GM21381 (cell line): ENCODE results near the gene ZC2HC1B.

ENCODE experiments used
- ATAC-seq: cut with Tn5 transposase; IDR thresholded peaks from one replicate; pipeline ENCODE4 v1.9.1; 2021; ENCODE audit warnings: mild to moderate bottlenecking, moderate library complexity; ENCODE audit not compliant: unreplicated experiment

ZC2HC1B gene

DNA sequence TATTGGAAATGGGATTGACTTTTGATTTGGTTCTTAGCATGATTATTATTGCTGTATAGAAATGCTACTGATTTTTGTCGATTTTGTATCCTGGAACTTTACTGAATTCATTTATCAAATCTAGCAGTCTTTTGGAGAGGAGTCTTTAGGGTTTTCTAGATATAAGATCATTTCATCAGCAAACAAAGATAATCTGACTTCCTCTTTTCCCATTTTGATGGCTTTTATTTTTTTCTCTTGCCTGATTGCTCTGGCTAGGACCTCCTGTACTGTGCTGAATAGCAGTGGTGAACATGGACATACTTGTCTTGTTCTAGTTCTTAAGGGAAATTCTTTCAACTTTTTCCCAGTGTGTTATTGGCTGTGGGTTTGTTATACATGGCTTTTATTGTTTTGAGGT lies 64.6 kb downstream of the ZC2HC1B start:
- no peak for ATAC-seq

DNA sequence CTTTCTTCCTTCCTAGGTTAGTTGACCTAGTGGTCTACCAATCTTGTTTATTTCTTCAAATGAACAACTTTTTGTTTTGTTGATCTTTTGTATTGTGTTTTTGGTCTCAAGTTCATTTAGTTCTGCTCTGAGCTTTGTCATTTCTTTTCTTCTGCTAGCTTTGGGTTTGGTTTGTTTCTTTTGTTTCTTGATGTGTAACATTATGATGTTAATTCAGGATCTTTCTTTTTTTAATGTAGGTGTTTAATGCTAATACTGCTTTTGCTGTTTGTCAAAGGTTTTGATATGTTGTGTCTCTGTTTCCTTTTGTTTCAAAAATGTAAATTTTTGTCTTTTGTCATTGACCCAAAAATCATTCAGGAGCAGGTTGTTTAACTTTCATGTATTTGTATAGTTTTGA lies 65.7 kb downstream of the ZC2HC1B start:
- ATAC-seq = no peak

DNA sequence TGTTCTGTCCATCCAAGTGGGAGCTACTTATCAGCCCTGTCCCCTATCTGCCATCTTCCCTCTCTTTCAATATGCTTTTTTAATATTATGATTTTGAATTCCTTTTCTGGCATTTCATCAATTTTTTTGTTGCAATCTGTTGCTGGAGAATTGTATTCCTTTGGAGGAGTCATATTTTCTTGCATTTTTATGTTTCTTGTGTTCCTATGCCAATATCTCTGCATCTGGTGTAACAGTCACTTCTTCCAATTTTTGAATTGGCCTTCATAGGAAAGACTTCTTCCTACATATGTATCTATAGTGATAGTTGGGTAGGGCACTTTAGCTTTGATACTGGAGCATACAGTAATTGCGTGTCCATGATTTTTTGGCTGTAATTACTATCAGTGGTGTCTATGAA lies 70.1 kb downstream of the ZC2HC1B start:
- no peak for ATAC-seq

DNA sequence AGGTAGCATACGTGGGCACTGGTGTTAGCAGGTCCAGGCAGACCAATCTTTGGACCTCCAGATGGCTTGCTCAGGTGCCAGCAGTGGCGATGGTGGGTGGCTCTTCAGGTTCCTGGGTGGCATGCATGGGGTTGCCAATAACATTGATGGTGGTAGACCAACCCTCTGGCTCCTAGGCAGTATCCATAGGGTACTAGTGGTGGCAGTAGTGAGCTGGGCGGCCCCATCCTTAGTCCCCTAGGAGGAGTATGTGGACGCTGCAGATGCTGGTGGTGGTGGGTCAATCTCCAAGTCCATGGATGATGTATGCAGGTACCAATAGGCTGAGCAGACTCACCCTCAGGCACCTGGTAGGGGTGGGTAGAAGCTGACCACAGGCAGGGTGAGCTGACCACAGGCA lies 70.6 kb downstream of the ZC2HC1B start:
- ATAC-seq = no peak

DNA sequence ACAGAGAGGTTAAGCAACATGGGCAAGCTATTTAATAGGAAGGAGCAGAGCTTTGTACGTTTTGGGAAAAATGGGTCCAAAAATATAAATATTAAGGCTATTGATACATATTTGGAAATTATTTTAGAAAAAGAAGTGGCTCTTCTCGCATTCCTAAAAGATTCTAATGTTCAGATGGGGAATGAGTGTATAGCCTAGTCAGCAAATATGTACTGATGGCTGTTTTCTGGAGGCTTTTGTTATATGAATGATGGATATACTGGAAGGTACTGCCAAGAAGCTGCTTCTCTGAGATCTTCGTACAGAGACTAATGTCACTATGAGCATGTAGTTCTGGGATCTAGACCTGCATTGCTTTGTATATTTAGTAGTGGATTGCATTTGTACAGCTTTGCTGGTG lies 72.1 kb downstream of the ZC2HC1B start:
- ATAC-seq = no peak

DNA sequence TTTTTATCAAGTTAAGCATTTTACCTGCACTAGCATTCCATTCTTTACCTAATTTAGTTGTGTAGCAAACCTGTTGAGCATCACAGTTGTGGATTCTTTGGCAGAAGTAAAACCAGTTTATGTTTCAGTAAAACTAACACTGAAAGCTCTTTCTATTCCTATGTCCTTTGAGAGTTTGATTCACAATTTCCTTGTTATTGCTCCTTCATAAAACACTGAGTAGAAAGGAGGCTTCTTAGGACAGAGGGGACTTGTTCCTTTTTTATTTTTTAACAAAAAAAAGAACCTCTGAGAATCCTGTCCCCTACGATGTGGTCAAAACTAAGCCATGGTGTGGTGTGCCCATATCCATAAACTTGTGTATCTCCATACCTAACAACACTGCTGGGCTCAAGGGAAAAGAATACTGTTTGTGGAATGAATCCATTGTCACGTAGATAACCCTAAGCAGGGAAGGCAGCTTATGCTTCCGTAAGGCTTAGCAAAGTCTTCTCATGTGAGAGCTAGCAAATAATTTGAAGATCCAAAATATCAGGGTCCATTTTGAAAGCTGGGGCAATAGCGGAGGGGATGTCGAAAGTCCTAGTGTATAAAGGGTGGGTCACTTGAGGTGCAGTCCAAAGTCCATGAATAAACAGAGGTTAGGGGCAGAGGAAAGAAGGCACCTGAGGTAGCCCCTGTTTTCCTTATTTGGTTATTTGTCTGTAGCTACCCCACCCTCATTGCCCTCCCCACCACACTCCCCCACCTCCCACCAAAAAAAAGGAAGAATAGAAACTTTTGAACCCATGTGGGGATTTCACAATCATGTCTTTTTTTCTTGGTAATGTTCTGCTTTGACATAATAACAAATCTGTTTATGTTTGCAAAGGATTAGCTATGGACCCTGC lies 72.7 kb downstream of the ZC2HC1B start:
- no peak for ATAC-seq

DNA sequence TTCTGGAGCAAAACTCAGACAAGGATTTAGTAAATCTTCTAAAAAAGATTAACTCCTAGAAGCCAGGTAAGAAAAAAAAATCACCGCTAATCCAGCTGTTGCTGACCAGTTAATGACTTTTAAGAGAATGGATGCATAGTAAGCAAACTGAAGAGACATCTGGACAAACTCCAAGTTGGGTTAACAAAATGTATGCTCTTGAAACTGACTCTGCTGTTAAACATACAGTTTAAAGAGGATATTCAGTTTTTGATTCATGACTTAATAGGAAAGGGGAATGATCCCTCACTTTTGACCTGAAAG lies 73.3 kb downstream of the ZC2HC1B start:
- no peak for ATAC-seq

DNA sequence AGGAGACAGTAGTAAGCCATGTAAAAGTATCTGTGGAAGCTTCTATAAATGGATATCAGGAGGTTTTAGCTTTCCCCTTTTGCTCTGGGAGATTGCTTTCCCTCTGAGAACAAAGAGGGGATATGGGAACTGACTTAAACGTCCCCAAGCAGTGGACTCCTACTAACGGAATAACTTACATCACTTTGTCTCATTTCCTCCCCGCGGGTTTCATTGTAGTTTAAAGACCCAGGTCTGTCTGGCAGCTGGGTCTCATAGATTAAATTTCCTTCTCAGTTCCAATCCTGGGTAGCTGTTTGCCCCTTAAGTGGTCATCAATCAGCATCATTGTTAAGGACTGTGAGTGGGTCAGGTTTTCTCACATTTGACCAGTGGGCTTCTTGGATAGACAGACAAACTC lies 75.1 kb downstream of the ZC2HC1B start:
- ATAC-seq = no peak

DNA sequence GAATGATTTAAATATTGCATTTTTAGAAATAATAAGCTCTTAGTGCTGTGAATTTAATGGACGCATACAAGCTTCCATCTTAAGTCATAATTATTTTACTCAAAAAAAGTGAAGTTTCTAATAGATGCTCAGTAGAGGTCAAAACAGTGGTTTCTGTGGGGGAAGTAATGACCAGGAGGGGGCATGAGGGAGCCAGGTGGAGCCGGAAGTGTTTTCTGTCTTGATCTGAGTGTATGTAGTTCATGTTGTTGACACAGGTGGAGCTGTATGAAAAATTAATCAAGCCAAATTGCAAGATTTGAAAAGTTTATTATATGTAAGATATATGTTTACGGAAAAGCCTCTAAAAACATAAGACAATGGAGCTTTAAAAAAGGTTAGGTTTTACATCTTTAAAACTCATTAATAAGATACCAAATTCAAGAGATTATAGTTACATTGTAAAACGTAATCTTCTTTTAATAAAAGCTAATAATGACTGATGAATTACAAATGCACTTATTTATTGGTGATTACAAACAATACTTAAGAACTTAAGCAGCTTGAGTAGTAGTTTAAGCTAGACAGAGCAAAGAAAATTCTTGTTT lies 75.8 kb downstream of the ZC2HC1B start:
- ATAC-seq = peak; percentile 97

DNA sequence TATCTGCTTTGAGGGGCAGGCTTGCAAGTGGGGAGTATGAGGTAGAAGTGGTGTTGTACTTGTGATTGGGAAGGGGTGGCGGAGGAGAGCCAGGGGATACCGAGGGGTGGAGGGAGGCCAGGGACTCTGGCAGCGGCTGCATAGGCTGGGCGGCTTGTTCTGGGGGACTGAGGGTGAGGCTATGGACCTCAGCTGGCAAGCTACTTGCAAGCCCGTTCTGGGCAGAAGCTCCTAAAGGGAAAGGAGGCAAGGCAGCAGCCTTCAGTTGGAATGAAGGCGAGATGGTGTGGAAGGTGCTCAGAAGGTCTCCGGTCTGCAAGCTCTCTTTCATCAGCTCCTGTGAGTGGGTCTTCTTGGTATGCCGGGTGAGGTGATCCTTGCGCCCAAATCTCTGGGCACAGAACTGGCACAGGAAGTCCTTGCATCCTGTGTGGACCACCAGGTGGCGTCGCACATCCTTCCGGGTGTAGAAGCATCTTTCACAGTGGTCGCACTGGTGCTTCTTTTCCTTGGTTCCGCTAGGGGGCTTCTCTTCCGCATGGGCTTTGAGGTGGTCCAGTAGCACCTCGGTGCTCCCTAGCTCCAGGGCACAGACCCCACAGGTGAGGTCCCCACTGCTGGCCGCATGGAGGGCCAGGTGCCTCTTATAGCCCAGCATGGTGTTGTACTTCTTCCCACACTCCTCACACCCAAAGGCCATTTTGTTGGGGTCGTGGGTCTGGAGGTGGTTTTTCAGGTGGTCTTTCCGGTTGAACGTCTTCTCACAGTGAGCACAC lies 77.8 kb downstream of the ZC2HC1B start:
- peak; percentile 55 for ATAC-seq

DNA sequence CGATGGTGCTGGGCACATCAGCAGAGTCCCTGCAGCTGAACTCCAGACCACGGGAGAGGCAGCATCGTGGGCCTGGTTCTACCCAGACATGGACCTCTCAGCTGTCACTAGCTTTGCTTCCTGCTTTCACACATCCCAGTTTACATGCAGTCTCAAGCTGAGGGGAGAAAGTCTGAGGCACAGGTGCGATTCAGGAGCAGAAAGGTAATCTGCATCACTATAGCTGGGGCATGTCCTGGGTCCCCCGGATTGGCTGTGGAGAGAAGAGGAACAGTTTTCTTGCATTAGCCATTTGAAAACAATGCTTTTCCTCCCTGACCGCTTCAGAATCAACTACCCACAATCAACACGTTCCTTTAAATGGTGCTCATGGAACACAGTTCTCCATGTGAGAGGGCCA lies 83.9 kb downstream of the ZC2HC1B start:
- ATAC-seq = no peak

DNA sequence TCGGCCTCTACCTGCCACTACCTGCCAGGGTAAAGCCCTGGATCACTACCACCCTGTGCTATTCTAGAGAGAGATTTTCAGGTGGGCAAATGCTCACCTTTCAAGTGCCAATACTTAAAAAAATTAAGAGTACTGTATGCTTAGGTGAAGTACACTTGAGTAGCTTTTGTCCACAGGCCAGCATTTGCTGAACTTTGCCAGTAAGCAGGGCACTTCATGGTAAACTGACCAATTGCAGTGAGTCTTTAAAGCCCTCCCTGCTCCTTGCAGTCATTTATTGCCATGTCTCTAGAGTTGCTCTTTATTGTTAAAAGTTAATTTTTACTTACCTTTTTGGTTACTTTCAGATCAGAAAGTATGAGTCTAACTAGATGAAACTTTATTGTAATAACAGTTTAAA lies 85.3 kb downstream of the ZC2HC1B start:
- ATAC-seq = no peak

DNA sequence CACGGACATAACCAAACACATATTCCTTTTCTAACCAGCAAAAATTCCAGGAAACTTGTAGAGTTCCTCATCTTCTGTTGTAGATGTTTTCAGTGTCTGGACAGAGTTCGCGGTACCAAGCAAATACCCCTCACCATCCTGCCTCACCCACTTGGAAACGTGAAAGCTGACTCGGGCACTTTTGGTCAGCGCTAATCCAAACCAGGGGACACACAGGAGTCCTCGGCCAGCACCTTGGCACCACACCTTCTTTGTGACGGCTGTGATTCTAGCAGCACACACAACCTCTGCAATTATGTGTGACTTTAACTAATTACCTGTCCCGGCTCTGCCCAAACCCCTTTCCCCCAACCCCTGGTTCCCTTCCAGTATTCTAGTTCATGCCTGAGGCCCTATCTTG lies 85.7 kb downstream of the ZC2HC1B start:
- no peak for ATAC-seq

DNA sequence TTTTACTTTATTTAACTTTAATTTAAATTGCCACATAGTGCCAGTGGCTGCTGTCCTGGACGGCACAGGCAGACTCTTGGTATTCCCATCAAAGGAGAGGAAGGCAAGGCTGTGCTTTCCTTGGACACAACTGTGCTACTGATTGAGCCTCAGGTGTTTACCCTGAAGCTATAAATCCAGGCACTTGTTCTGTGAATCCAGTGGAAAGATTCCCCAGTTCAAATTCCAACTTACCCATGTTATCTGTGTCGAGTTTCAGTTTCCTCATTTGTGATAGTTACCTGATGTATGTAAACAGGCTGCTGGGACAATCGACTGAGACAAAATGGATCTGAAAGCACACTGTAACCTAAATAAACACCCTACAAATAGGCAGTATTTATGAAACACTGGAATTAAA lies 86.6 kb downstream of the ZC2HC1B start:
- ATAC-seq = no peak

DNA sequence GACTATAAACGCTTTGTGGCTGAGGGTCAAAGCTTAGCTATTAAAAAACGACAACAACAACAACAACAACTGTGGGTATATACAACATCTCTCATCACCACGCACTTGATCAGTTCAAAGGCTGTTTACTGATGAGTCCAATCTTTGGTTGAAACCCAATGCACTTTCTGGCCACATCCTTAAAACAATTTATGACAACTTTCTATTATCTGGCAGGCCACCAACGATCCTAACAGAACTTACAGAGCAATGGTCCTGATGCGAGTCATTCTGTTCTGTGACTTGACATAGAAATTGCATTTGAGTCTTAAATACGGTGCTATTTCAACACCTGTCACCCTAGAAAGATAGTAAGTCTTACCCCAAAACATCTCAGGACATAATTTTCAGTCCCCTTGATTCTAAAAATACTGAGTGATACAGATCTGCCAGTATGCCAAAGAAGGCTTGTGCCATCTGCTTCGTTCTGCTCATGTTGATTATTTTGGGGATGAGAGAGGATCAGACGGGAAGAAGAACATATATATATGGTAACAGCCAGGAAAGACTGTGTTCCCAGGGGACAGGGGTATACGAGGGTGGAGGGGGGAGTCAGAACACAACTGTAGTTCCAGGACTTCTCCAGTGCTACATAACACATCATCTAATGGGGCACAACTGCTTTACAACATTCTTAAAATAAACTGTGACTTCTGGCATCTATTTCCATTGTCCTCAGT lies 87.9 kb downstream of the ZC2HC1B start:
- ATAC-seq = no peak

DNA sequence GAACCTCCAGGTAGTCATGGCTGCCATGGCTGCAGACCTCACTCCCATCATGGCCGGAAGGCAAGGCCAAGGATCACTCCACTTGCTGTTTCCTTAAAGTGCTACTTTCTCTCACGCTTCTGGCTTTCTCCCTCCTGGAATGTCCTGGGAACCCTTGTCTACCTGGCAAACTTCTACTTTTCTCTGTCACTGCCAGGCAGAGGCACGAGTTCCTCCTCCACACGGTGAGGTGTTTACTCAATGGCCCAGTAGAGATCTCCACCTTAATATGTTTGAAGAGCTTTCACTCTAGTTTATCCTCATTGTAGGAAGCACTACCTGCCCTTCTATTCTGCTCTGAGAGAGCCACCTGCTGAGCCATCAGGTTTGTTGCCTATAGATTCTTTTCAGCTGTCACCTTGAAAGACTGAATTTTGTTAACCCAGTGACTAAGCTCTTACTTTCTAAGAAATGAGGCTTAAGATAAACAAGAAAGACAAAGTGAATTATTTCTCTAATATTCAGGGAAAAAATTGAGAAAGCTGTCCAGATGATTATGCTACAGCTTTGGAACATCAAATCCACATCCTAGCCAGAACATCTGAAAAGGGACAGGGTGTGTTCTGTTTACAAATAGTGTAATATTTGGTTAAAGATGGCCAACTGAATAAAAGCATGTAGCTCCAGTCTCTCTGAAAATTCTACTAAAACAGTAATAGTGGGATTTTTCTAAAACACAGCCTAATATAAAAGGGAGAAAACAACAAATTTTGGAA lies 88.8 kb downstream of the ZC2HC1B start:
- ATAC-seq = no peak

DNA sequence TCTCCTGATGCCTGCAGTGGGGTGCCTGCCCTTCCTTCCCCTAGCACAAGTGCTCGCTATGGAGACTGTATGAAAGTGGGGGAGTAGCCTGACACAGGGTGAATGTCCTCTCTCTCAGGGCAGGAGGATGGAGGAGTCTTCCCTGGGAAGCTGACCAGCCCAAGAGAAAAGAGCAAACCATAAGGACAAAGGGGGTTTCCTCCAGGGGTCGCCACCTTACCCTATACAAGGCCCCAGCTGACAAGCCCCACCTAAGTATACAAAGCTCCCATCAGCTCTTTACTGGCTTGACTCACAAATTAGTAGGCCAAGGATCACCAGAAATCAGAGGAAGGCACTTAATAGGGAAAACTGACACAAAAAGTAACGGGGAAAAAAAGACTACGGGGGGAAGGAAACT lies 89.6 kb downstream of the ZC2HC1B start:
- no peak for ATAC-seq

DNA sequence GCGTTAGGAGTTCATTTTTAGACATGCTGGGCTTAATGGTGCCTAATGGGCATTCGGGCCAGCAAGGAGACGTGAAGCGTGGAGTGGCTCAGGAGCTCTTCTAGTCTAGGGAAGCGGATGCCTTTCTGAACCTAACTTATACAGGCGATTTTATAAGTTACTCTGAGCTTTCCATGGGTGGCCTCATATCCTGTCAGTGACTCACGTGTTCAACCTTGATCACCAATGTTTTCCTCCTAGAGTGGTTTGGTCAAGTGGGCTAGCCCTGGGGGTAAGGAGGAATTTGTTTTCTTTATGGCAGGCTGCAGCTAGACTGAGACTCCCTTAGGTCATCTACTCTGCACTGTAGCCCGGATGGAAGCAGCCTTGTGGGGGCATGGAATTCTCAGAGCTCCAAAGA lies 91.7 kb downstream of the ZC2HC1B start:
- ATAC-seq = no peak

DNA sequence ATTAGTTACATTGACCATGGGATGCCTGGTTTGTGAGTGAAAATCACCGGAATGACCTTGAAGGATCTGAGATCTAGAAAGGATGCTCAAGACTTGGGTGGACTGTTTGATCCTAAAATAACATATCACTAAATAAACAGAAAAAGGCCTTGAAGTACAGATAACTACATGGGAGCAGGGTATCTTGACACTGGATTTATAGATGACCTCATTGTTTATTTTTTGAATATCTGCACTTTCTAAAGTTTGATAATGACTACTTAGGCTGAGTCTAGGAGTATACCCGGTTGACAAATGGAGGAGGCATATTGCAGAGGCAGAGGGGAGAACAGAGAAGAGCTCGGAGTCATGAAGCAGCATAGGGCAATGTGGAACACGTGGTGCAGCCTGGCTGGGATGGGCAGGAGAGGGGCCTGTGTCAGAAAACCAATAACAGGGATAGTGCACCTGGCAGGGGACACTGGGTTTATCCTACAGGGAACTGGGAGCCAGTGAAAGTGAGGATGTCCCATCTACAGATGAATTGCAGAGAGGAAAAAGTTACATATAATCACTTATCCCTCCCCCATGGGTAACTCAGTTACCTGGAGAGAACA lies 93.5 kb downstream of the ZC2HC1B start:
- no peak for ATAC-seq

DNA sequence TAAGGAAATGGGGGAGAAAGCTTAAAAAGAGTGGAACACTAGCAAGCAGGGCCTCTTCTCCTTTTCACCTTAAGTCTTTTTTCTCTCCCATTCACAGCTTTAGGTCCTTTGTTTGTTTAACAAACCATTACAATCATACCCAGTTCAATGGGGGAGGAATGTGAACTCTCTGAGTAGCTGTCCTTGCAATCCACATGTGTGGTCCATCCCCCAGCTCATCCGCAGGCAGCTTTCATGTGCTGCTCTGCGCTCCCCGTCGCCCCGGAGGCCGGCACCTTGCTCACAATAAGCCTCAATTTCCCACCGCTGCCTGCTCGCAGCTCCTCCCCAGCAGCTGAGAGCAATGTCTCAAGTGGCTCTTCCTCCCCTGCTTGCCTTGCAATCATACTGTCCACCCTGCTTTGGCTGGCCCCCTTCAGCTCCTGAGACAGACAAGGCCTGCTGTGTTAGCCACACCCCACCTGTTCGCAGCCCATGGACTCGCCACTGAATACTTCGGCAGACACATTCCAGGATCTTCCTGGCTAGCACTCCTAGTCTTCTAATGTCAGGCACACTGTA lies 94.6 kb downstream of the ZC2HC1B start:
- no peak for ATAC-seq
